ENCODE results near the gene OTUD6A. TPM values are rescaled to one million over a fixed set of nuclear protein-coding genes. Genes with fewer than 3 reads are reported as not detected.
A peak's percentile ranks its signal among the peaks of the same experiment; 100 is the strongest.

OTUD6A gene
- total RNA-seq, 1 donor from 2014 or later: not detected

DNA sequence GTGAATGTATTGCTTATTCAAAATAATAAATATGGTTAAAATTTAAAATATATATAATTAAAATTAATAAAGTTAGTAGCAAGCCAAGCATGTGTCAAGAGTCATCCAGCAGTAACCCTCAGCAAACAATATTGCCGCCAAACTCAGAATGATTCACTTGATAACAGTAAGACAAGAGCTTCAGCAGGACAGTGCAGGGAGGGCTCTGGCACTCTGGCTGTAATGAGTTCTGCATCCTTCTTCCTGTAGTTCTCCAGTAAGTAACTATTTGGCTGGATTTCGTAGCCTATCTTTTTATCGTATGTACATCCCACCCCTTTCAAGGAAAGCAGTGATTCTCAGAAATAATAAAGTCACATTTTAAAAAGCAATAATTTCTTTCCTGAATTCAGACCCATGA, 17.6 kb downstream of the OTUD6A start:
- Histone ChIP-seq H3K4me3 (ENCODE audit: low read length in 3 of 3) (no peak overlapping the region), H3K27me3 (ENCODE audit: control insufficient read depth in 3 of 3, insufficient read depth in 3 of 3, low read length in 3 of 3) (no peaks in the 10 kb centered on the region), H3K36me3 (ENCODE audit: control insufficient read depth in 3 of 3, insufficient read depth in 3 of 3, low read length in 3 of 3) (no peaks in the 10 kb centered on the region)

GRCh38 chrX:70082723-70083122, 20.5 kb downstream of the OTUD6A start:
- peaks cover 6 to 13% (median 10%) of the 10 kb centered on the region in 3 donors for H3K4me1 ChIP-seq (ENCODE audit: control insufficient read depth in 3 of 3, insufficient read depth in 3 of 3, low read length in 3 of 3)
- no peak overlapping the region for H3K4me3 ChIP-seq (ENCODE audit: low read length in 3 of 3)
- no peak overlapping the region for H3K9ac ChIP-seq (ENCODE audit: low read depth in 1 of 3, low read length in 3 of 3)
- H3K27ac ChIP-seq (ENCODE audit: low read depth, low read length): no peak overlapping the region
- H3K27me3 ChIP-seq (ENCODE audit: control insufficient read depth in 3 of 3, insufficient read depth in 3 of 3, low read length in 3 of 3): no peaks in the 10 kb centered on the region
- no peaks in the 10 kb centered on the region for H3K36me3 ChIP-seq (ENCODE audit: control insufficient read depth in 3 of 3, insufficient read depth in 3 of 3, low read length in 3 of 3)
- no peaks in the 10 kb centered on the region for H3K9me3 ChIP-seq (ENCODE audit: control insufficient read depth in 3 of 3, low read length in 3 of 3)

More for the DNA sequence above, 17.6 kb downstream of the OTUD6A start:
- Histone ChIP-seq H3K4me1 (ENCODE audit: control insufficient read depth in 3 of 3, insufficient read depth in 3 of 3, low read length in 3 of 3) (peaks cover 3 to 8% (median 7%) of the 10 kb centered on the region in 3 donors), H3K9ac (ENCODE audit: low read depth in 1 of 3, low read length in 3 of 3) (no peak overlapping the region), H3K9me3 (ENCODE audit: control insufficient read depth in 3 of 3, low read length in 3 of 3) (no peaks in the 10 kb centered on the region), H3K27ac (ENCODE audit: low read depth, low read length) (no peak overlapping the region)

DNA sequence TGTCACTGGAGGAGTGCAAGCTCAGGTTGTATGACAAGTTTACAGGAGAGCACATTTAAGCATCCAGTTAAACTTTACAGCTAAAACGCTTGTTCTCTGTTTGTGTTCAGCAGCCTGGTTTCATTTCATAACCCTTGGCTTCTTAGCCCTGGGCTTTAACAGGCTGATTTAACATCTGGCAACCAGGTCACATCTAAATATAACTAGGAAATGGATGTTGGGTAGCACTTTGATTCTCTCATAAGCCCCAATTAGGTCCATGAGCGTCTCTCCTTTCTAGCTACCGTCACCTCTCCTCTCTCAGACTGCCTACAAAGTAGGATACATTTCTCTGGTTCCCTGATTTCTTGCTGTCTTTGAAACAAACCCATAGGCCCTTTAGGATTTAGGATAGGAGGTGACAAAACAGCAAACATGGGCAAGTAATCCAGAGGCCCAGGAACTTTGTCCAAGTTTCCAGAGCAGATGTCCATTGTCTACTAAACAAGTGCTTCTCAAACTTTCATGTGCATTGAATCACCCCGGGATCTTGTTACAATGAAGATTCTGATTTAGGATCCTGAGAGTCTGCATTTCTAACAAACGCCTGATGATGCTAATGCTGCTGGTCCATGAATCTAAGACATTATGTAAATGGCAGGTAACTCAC, 22.5 kb downstream of the OTUD6A start:
- peak overlapping the region in 1 of 3 donors; percentile 25 for H3K9ac ChIP-seq (ENCODE audit: low read depth in 1 of 3, low read length in 3 of 3)
- H3K4me3 ChIP-seq (ENCODE audit: low read length in 3 of 3): no peak overlapping the region
- no peaks in the 10 kb centered on the region for H3K27me3 ChIP-seq (ENCODE audit: control insufficient read depth in 3 of 3, insufficient read depth in 3 of 3, low read length in 3 of 3)
- peaks cover 6 to 20% (median 18%) of the 10 kb centered on the region in 3 donors for H3K4me1 ChIP-seq (ENCODE audit: control insufficient read depth in 3 of 3, insufficient read depth in 3 of 3, low read length in 3 of 3)
- no peaks in the 10 kb centered on the region for H3K9me3 ChIP-seq (ENCODE audit: control insufficient read depth in 3 of 3, low read length in 3 of 3)
- H3K36me3 ChIP-seq (ENCODE audit: control insufficient read depth in 3 of 3, insufficient read depth in 3 of 3, low read length in 3 of 3): no peaks in the 10 kb centered on the region
- H3K27ac ChIP-seq (ENCODE audit: low read depth, low read length): peak overlapping the region; percentile 43

DNA sequence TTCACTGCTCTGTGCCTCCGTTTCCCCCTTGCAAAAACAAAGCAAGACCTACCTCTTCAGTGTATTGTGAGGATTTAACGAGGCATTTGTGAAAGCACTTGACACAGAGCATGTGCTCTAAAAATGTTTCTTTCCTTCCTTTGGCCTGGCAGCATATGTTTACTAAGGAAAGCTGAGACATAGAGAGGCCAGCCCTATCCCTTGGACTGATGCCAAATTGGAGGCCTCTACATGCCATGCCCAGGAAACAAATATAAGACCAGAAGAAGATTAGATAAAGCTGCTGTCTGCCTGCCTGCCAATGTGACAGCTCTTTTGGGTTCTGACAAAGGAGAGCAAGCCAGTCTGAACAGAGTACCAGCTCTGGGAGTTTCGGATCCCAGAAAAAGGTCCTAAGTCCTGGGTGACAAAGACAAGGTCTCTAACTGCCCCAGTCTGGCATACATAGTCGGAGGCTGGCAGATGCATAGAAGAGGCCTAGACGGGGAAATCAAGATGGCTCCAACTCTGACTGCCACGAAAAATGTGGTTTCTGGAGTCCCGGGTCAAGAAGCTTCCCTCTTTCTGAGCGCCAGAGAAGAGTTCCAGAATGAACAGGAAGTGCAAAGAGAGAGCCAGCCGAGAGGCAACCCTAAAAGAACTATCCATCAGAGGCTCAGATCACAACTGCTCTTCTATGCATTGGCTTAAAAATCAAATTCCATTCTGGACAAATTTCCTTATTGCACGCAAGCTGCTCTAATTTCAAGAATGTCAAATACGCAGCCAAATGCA, 25.8 kb downstream of the OTUD6A start:
- Histone ChIP-seq H3K4me1 (ENCODE audit: control insufficient read depth in 3 of 3, insufficient read depth in 3 of 3, low read length in 3 of 3) (peaks cover 6 to 23% (median 18%) of the 10 kb centered on the region in 3 donors), H3K9me3 (ENCODE audit: control insufficient read depth in 3 of 3, low read length in 3 of 3) (no peaks in the 10 kb centered on the region), H3K4me3 (ENCODE audit: low read length in 3 of 3) (no peak overlapping the region), H3K27ac (ENCODE audit: low read depth, low read length) (no peak overlapping the region), H3K36me3 (ENCODE audit: control insufficient read depth in 3 of 3, insufficient read depth in 3 of 3, low read length in 3 of 3) (no peaks in the 10 kb centered on the region), H3K9ac (ENCODE audit: low read depth in 1 of 3, low read length in 3 of 3) (peak overlapping the region in 1 of 3 donors; percentile 10), H3K27me3 (ENCODE audit: control insufficient read depth in 3 of 3, insufficient read depth in 3 of 3, low read length in 3 of 3) (peaks cover 0 to 7% (median 0%) of the 10 kb centered on the region in 3 donors)

- Histone ChIP-seq H3K4me1 (ENCODE audit: control insufficient read depth in 3 of 3, insufficient read depth in 3 of 3, low read length in 3 of 3) (peaks cover 6 to 22% (median 17%) of the 10 kb centered on the region in 3 donors), H3K4me3 (ENCODE audit: low read length in 3 of 3) (no peak overlapping the region), H3K36me3 (ENCODE audit: control insufficient read depth in 3 of 3, insufficient read depth in 3 of 3, low read length in 3 of 3) (no peaks in the 10 kb centered on the region), H3K9me3 (ENCODE audit: control insufficient read depth in 3 of 3, low read length in 3 of 3) (no peaks in the 10 kb centered on the region), H3K9ac (ENCODE audit: low read depth in 1 of 3, low read length in 3 of 3) (no peak overlapping the region), H3K27me3 (ENCODE audit: control insufficient read depth in 3 of 3, insufficient read depth in 3 of 3, low read length in 3 of 3) (peaks cover 0 to 7% (median 0%) of the 10 kb centered on the region in 3 donors), H3K27ac (ENCODE audit: low read depth, low read length) (no peak overlapping the region)
These were observed 26.5 kb downstream of the OTUD6A start for GRCh38 chrX:70088751-70089150.

- H3K4me1 ChIP-seq (ENCODE audit: control insufficient read depth in 3 of 3, insufficient read depth in 3 of 3, low read length in 3 of 3): peaks cover 3 to 16% (median 11%) of the 10 kb centered on the region in 3 donors
- H3K9me3 ChIP-seq (ENCODE audit: control insufficient read depth in 3 of 3, low read length in 3 of 3): no peaks in the 10 kb centered on the region
- H3K27ac ChIP-seq (ENCODE audit: low read depth, low read length): no peak overlapping the region
- H3K27me3 ChIP-seq (ENCODE audit: control insufficient read depth in 3 of 3, insufficient read depth in 3 of 3, low read length in 3 of 3): peaks cover 0 to 7% (median 0%) of the 10 kb centered on the region in 3 donors
- H3K4me3 ChIP-seq (ENCODE audit: low read length in 3 of 3): no peak overlapping the region
- H3K9ac ChIP-seq (ENCODE audit: low read depth in 1 of 3, low read length in 3 of 3): no peak overlapping the region
- no peaks in the 10 kb centered on the region for H3K36me3 ChIP-seq (ENCODE audit: control insufficient read depth in 3 of 3, insufficient read depth in 3 of 3, low read length in 3 of 3)
These were observed 27.5 kb downstream of the OTUD6A start for GRCh38 chrX:70089604-70090297.

DNA sequence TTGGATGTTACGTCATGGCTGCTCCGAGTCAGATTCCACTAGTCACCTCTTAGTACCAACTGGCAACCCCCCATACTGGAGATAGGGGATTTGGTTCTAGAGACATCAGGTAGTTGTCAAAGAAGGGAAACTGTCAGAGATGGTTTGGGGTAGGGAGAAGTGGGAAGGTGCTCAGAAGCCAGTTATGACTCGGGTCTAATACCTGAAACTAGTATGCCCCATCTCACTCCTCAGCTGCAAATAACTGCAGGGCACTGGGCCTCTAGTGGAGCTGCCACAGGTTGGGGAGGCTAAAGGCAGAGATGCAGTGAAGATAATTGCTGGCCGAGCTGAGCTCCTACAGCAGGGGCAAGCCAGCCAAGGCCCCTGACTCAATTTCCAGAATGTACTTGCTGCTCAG, 30.0 kb downstream of the OTUD6A start:
- Histone ChIP-seq H3K27me3 (ENCODE audit: control insufficient read depth in 3 of 3, insufficient read depth in 3 of 3, low read length in 3 of 3) (peaks cover 0 to 7% (median 0%) of the 10 kb centered on the region in 3 donors), H3K4me1 (ENCODE audit: control insufficient read depth in 3 of 3, insufficient read depth in 3 of 3, low read length in 3 of 3) (peaks cover 0 to 11% (median 11%) of the 10 kb centered on the region in 3 donors), H3K36me3 (ENCODE audit: control insufficient read depth in 3 of 3, insufficient read depth in 3 of 3, low read length in 3 of 3) (no peaks in the 10 kb centered on the region), H3K27ac (ENCODE audit: low read depth, low read length) (no peak overlapping the region), H3K9me3 (ENCODE audit: control insufficient read depth in 3 of 3, low read length in 3 of 3) (no peaks in the 10 kb centered on the region), H3K9ac (ENCODE audit: low read depth in 1 of 3, low read length in 3 of 3) (no peak overlapping the region), H3K4me3 (ENCODE audit: low read length in 3 of 3) (no peak overlapping the region)

- no peak overlapping the region for H3K4me3 ChIP-seq (ENCODE audit: low read length in 3 of 3)
- H3K27me3 ChIP-seq (ENCODE audit: control insufficient read depth in 3 of 3, insufficient read depth in 3 of 3, low read length in 3 of 3): peaks cover 0 to 4% (median 0%) of the 10 kb centered on the region in 3 donors
- H3K9me3 ChIP-seq (ENCODE audit: control insufficient read depth in 3 of 3, low read length in 3 of 3): no peaks in the 10 kb centered on the region
- peaks cover 0 to 3% (median 0%) of the 10 kb centered on the region in 3 donors for H3K4me1 ChIP-seq (ENCODE audit: control insufficient read depth in 3 of 3, insufficient read depth in 3 of 3, low read length in 3 of 3)
- H3K27ac ChIP-seq (ENCODE audit: low read depth, low read length): no peak overlapping the region
- no peak overlapping the region for H3K9ac ChIP-seq (ENCODE audit: low read depth in 1 of 3, low read length in 3 of 3)
- H3K36me3 ChIP-seq (ENCODE audit: control insufficient read depth in 3 of 3, insufficient read depth in 3 of 3, low read length in 3 of 3): no peaks in the 10 kb centered on the region
These were observed 33.8 kb downstream of the OTUD6A start for GRCh38 chrX:70096052-70096451.

GRCh38 chrX:70105229-70105628, 43.0 kb downstream of the OTUD6A start:
- no peaks in the 10 kb centered on the region for H3K36me3 ChIP-seq (ENCODE audit: control insufficient read depth in 3 of 3, insufficient read depth in 3 of 3, low read length in 3 of 3)
- no peak overlapping the region for H3K27ac ChIP-seq (ENCODE audit: low read depth, low read length)
- no peaks in the 10 kb centered on the region for H3K27me3 ChIP-seq (ENCODE audit: control insufficient read depth in 3 of 3, insufficient read depth in 3 of 3, low read length in 3 of 3)
- H3K9ac ChIP-seq (ENCODE audit: low read depth in 1 of 3, low read length in 3 of 3): no peak overlapping the region
- H3K9me3 ChIP-seq (ENCODE audit: control insufficient read depth in 3 of 3, low read length in 3 of 3): no peaks in the 10 kb centered on the region
- H3K4me1 ChIP-seq (ENCODE audit: control insufficient read depth in 3 of 3, insufficient read depth in 3 of 3, low read length in 3 of 3): no peaks in the 10 kb centered on the region
- no peak overlapping the region for H3K4me3 ChIP-seq (ENCODE audit: low read length in 3 of 3)
